Panc1 (cell line): ENCODE results near the gene NDE1. TPM values are rescaled to one million over a fixed set of nuclear protein-coding genes. Genes with fewer than 3 reads are reported as not detected.

Experiments used
- ATAC-seq: fragments of 200-7000 bp; cut with Tn5 transposase; 2 replicates; pipeline ENCODE4 v1.9.1; 2020; ENCODE audit warnings: mild to moderate bottlenecking, moderate library complexity
- BruUV-seq: library from RNA; stranded (reverse); fragments of 400-500 nt; replicated peaks from 2 replicates; lab custom pipeline; 2021; lab: Mats Ljungman, UMichigan
- CTCF ChIA-PET: fragments of 300-600 bp; sonication (Branson Sonifier 250); formaldehyde crosslinking; loops from one replicate; lab custom pipeline; 2022; ENCODE audit warnings: antibody characterized with exemption; lab: Charles Lee
- POLR2A ChIA-PET: fragments of 300-600 bp; sonication (Branson Sonifier 250); formaldehyde crosslinking; loops from one replicate; lab custom pipeline; 2022; ENCODE audit warnings: antibody characterized with exemption; lab: Charles Lee
- DNase-seq: peaks from one replicate; pipeline ENCODE4 v3.0.0-alpha.2; 2010; ENCODE audit warnings: low read depth, low spot score
- H3K27ac ChIP-seq: 2 replicates; pipeline ENCODE4 v1.5.1; 2011; ENCODE audit warnings: mild to moderate bottlenecking, low read length, inconsistent platforms
- H3K27me3 ChIP-seq: fragments of 200-500 bp; sonication (Bioruptor generic); 2 replicates; pipeline ENCODE4 v1.6.0; 2014; ENCODE audit warnings: low read length, inconsistent platforms; ENCODE audit not compliant: control insufficient read depth, insufficient read depth
- H3K36me3 ChIP-seq: fragments of 200-500 bp; sonication (Bioruptor generic); 2 replicates; pipeline ENCODE4 v1.5.1; 2014; ENCODE audit warnings: inconsistent platforms, mild to moderate bottlenecking, low read length, moderate library complexity; ENCODE audit not compliant: control insufficient read depth, insufficient read depth
- H3K4me1 ChIP-seq: 2 replicates; pipeline ENCODE4 v1.5.1; 2011; ENCODE audit warnings: inconsistent platforms, mild to moderate bottlenecking, low read length, moderate library complexity; ENCODE audit not compliant: control insufficient read depth, insufficient read depth
- H3K4me3 ChIP-seq, 2 experiments: 2 replicates each; pipeline ENCODE4 v1.5.1; 2011 to 2012; ENCODE audit warnings: low read depth in 2 of 2, low read length in 2 of 2, mild to moderate bottlenecking in 2 of 2, inconsistent platforms in 1 of 2, moderate library complexity in 1 of 2
- H3K9me3 ChIP-seq: fragments of 200-500 bp; sonication (Bioruptor generic); 2 replicates; pipeline ENCODE4 v1.5.1; 2014; ENCODE audit warnings: low read depth, mild to moderate bottlenecking, inconsistent platforms, low read length, moderate library complexity; ENCODE audit not compliant: control insufficient read depth, insufficient read depth
- CTCF ChIP-seq: fragments of 450-650 bp; IDR thresholded peaks from 2 replicates; pipeline ENCODE4 v1.5.1; 2017; ENCODE audit warnings: mild to moderate bottlenecking
- POLR2AphosphoS5 ChIP-seq: IDR thresholded peaks from 2 replicates; pipeline ENCODE4 v1.6.1; 2012; ENCODE audit warnings: mild to moderate bottlenecking, low read depth, low read length, moderate library complexity
- REST ChIP-seq, 2 experiments: IDR thresholded peaks; 2 replicates each; pipeline ENCODE4 v1.6.1; 2011 to 2012; ENCODE audit warnings: low read depth in 2 of 2, control low read depth in 1 of 2, low read length in 1 of 2, mild to moderate bottlenecking in 1 of 2, moderate library complexity in 1 of 2; ENCODE audit not compliant: insufficient read depth in 1 of 2
- SIN3A ChIP-seq: IDR thresholded peaks from 2 replicates; pipeline ENCODE4 v1.6.1; 2012; ENCODE audit warnings: low read depth, mild to moderate bottlenecking, low read length, moderate library complexity, borderline replicate concordance; ENCODE audit not compliant: insufficient read depth
- TCF7L2 ChIP-seq: IDR thresholded peaks from 2 replicates; pipeline ENCODE4 v1.6.1; 2011; ENCODE audit warnings: mild to moderate bottlenecking, low read depth, low read length, inconsistent platforms
- in situ Hi-C: cut with HindIII; loops from 2 replicates; pipeline ENCODE4 v1.10.0; 2016; ENCODE audit warnings: low sequenced_read_pairs, low pct_unique_long_range_greater_than_20kb
- intact Hi-C: fragments of 100-400 bp; cut with micrococcal nuclease; formaldehyde crosslinking; loops from one replicate; pipeline ENCODE4 v1.10.0; 2022; ENCODE audit not compliant: unreplicated experiment
- total RNA-seq: library from RNA; stranded (reverse); gene quantifications from one replicate; pipeline ENCODE4 v1.2.1, GENCODE V29; 2021; ENCODE audit not compliant: unreplicated experiment

The NDE1 gene
- total RNA-seq, 1 experiment from 2014 or later = 99.1 TPM

GRCh38 chr16:15641753-15642556 is 8.1 kb upstream of the NDE1 start:
- DNase-seq (no peak), ATAC-seq (no peak)
- Histone ChIP-seq H3K4me3 (peak overlapping the region; percentile 68 to 82), H3K27ac (peak overlapping the region; percentile 86), H3K36me3 (peaks cover 3% of the 10 kb centered on the region; the same call in 1 of the 2 replicates), H3K27me3 (no peaks in the 10 kb centered on the region), H3K9me3 (no peaks in the 10 kb centered on the region), H3K4me1 (peaks cover 41% of the 10 kb centered on the region)
- in situ Hi-C loops = no loop called here
- TF ChIP-seq TCF7L2 (no peak), POLR2AphosphoS5 (no peak), CTCF (no peak), SIN3A (no peak), REST (IDR thresholded peaks at IDR 0.05; ENCODE audit: insufficient read depth in 1 of 2, low read depth in 2 of 2, low read length in 1 of 2) (no peak)
- BruUV-seq = TSS peak; percentile 82
- ChIA-PET POLR2A (interaction anchor here (0.7 kb wide), 2 partner anchors 37 to 91 kb away, joined by 4 read pairs; no protein-coding TSS in a partner anchor), CTCF (interaction anchor here (0.7 kb wide), 1 partner anchor 149 kb away, joined by 3 read pairs; no protein-coding TSS in a partner anchor)
- intact Hi-C loops = loop anchor here (5.0 kb wide), 1 partner anchor 50 kb away; no protein-coding TSS in a partner anchor

- in situ Hi-C loops (no loop called here), intact Hi-C loops (loop anchor here (5.0 kb wide), 1 partner anchor 50 kb away; no protein-coding TSS in a partner anchor)
- H3K4me3 ChIP-seq = peak overlapping the region; percentile 68 to 82
- peak; percentile 70 for ATAC-seq
- no peak for DNase-seq
- POLR2A ChIA-PET = interaction anchor here (0.6 to 1.0 kb wide), 6 partner anchors 18 to 568 kb away, joined by 4 to 22 read pairs (median 6); no protein-coding TSS in a partner anchor
- H3K27me3 ChIP-seq = no peaks in the 10 kb centered on the region
- CTCF ChIA-PET = interaction anchor here (0.7 to 1.0 kb wide), 2 partner anchors 21 to 148 kb away, joined by 3 to 4 read pairs; no protein-coding TSS in a partner anchor
- H3K27ac ChIP-seq = peak overlapping the region; percentile 86
- H3K9me3 ChIP-seq = no peaks in the 10 kb centered on the region
- H3K36me3 ChIP-seq = peaks cover 3% of the 10 kb centered on the region; the same call in 1 of the 2 replicates
- TF ChIP-seq SIN3A = no peak; the same call in 1 of the 2 replicates
- TF ChIP-seq POLR2AphosphoS5 = no peak; the same call in 1 of the 2 replicates
- TF ChIP-seq CTCF = peak; percentile 29
- peaks cover 46% of the 10 kb centered on the region for H3K4me1 ChIP-seq
- no TSS peak for BruUV-seq
Measured at GRCh38 chr16:15642557-15643047, 7.4 kb upstream of the NDE1 start.
